Right renal cortex interstitium (tissue), 3 donors: ENCODE data around the gene CRYBG3. TPM values are rescaled to one million over a fixed set of nuclear protein-coding genes. Genes with fewer than 3 reads are reported as not detected.
"Not testable (repeated sequence)": the region's sequence is repeated elsewhere in the genome, so short reads cannot be mapped to it uniquely, and the experiment has no call there.

Source experiments
- DNase-seq, 3 donors: peaks; one replicate each; pipeline ENCODE4 v3.0.0-alpha.2; 2013; ENCODE audit warnings: low read depth in 3 of 3, low spot score in 2 of 3
- polyA plus RNA-seq, 3 donors: library from polyadenylated mRNA; unstranded; fragments of 120-200 nt; gene quantifications; one replicate each; pipeline ENCODE4 v1.2.1, GENCODE V29; 2013; ENCODE audit not compliant: insufficient read length in 3 of 3

The CRYBG3 gene
- polyA plus RNA-seq, 3 donors = 25.1 to 26.2 (median 25.7) TPM

GRCh38 chr3:97892852-97893251 is 71.0 kb downstream of the CRYBG3 start:
- DNase-seq = no peak

- no peak for DNase-seq
Measured at GRCh38 chr3:97895216-97895615, 73.4 kb downstream of the CRYBG3 start.

GRCh38 chr3:97896129-97896528 is 74.3 kb downstream of the CRYBG3 start:
- DNase-seq = no peak

- DNase-seq = no peak
Measured at GRCh38 chr3:97896547-97896946, 74.7 kb downstream of the CRYBG3 start.

GRCh38 chr3:97899331-97899730 is 77.5 kb downstream of the CRYBG3 start:
- no peak for DNase-seq

GRCh38 chr3:97901313-97902248 is 79.8 kb downstream of the CRYBG3 start:
- no peak for DNase-seq

- DNase-seq = not testable (repeated sequence)
Measured at GRCh38 chr3:97909830-97910229, 88.0 kb downstream of the CRYBG3 start.

GRCh38 chr3:97910236-97910831 is 88.5 kb downstream of the CRYBG3 start:
- not testable (repeated sequence) for DNase-seq

GRCh38 chr3:97910931-97911351 is 89.1 kb downstream of the CRYBG3 start:
- no peak for DNase-seq

GRCh38 chr3:97911459-97911858 is 89.6 kb downstream of the CRYBG3 start:
- no peak for DNase-seq

- DNase-seq = no peak
Measured at GRCh38 chr3:97914388-97914787, 92.6 kb downstream of the CRYBG3 start.

GRCh38 chr3:97916576-97916975 is 94.8 kb downstream of the CRYBG3 start:
- no peak for DNase-seq

- no peak for DNase-seq
Measured at GRCh38 chr3:97917813-97918536, 96.2 kb downstream of the CRYBG3 start.

GRCh38 chr3:97927704-97928103 is 105.9 kb downstream of the CRYBG3 start:
- no peak for DNase-seq

- no peak for DNase-seq
Measured at GRCh38 chr3:97928986-97929385, 107.2 kb downstream of the CRYBG3 start.

GRCh38 chr3:97930018-97930417 is 108.2 kb downstream of the CRYBG3 start:
- no peak for DNase-seq

GRCh38 chr3:97931218-97931617 is 109.4 kb downstream of the CRYBG3 start:
- no peak for DNase-seq

GRCh38 chr3:97932387-97932801 is 110.6 kb downstream of the CRYBG3 start:
- no peak for DNase-seq

- DNase-seq = no peak
Measured at GRCh38 chr3:97934980-97935695, 113.3 kb downstream of the CRYBG3 start.

GRCh38 chr3:97935842-97936241 is 114.0 kb downstream of the CRYBG3 start:
- DNase-seq = no peak

GRCh38 chr3:97937205-97937604 is 115.4 kb downstream of the CRYBG3 start:
- no peak for DNase-seq
